ENCODE data around the gene MALAT1. TPM values are rescaled to one million over a fixed set of nuclear protein-coding genes. Genes with fewer than 3 reads are reported as not detected.

MALAT1 gene
- total RNA-seq, 4 donors from 2014 or later = 2,194 to 20,520 (median 8,164) TPM

DNA sequence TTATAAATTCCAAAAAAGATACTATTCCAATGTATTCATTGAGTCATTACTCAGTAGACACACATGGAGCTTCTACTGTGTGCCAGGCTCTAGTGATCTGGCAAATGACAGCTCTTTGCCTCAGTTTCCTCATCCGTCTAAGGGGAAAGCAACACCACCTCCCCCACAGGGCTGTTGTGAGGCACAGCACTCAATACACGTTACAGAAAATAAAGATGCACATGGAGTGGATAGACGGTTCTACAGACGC lies 6.5 kb upstream of the MALAT1 start:
- H3K27me3 ChIP-seq = no peaks in the 10 kb centered on the region
- no peak overlapping the region for H3K4me3 ChIP-seq
- 7% methylated on average over 3 of the region's 4 CpGs; no CpG with 5 or more reads in 1 of the 2 donors for WGBS, 2 donors (ENCODE audit: low coverage in 1 of 2)
- TF ChIP-seq, protein P1, sequence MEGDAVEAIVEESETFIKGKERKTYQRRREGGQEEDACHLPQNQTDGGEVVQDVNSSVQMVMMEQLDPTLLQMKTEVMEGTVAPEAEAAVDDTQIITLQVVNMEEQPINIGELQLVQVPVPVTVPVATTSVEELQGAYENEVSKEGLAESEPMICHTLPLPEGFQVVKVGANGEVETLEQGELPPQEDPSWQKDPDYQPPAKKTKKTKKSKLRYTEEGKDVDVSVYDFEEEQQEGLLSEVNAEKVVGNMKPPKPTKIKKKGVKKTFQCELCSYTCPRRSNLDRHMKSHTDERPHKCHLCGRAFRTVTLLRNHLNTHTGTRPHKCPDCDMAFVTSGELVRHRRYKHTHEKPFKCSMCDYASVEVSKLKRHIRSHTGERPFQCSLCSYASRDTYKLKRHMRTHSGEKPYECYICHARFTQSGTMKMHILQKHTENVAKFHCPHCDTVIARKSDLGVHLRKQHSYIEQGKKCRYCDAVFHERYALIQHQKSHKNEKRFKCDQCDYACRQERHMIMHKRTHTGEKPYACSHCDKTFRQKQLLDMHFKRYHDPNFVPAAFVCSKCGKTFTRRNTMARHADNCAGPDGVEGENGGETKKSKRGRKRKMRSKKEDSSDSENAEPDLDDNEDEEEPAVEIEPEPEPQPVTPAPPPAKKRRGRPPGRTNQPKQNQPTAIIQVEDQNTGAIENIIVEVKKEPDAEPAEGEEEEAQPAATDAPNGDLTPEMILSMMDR (IDR thresholded peaks at IDR 0.05) = no peak
- no peak for TF ChIP-seq POLR2A (IDR thresholded peaks at IDR 0.05)
- no peak for TF ChIP-seq POLR2AphosphoS5 (IDR thresholded peaks at IDR 0.05)
- no peak for TF ChIP-seq EP300 (IDR thresholded peaks at IDR 0.05)
- H3K4me1 ChIP-seq = peaks cover 47 to 96% (median 80%) of the 10 kb centered on the region in 3 donors
- H3K9me3 ChIP-seq = no peaks in the 10 kb centered on the region
- H3K36me3 ChIP-seq = no peaks in the 10 kb centered on the region
- peak overlapping the region; percentile 96 to 99 (median 98) for H3K27ac ChIP-seq
- ATAC-seq = no peak

DNA sequence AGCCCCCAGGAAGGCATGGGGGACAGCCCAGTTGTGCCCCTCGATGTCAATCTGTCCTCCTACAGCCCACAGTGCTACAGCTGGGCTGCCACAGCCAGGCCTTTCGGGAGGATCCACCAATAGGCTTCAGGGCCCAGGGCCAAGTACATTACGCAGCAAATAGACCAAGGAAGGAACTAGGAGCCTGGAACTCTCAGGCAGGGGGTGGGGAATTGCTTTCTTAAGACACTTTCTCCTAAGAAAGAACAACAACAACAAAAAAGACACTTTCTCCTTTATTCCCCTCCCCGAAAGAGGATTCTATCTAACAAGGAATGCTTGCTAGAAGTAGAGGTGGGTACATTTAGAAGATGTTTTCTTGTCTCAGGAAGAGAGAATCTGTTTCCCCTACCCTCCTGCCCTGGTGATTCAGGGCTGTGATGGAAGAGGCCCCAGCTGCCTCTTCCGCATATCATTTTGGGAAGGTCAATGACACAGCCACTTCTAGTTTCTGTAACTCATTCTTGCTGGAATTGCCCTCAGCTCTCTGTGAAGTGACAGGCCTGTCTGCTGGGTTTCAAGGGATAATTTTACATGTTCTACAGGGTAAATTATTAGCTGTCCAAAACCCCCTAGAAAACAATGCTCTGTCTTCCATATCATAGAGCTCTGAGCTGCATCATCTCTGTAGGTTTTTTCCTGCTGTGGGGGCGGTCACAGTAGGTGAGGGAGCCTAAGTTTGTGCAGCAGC lies 6.0 kb upstream of the MALAT1 start:
- Histone ChIP-seq H3K4me3 (peak overlapping the region in 1 of 2 donors; percentile 21), H3K27ac (peak overlapping the region; percentile 96 to 99 (median 98)), H3K9me3 (no peaks in the 10 kb centered on the region), H3K27me3 (no peaks in the 10 kb centered on the region), H3K4me1 (peaks cover 47 to 94% (median 79%) of the 10 kb centered on the region in 3 donors), H3K36me3 (no peaks in the 10 kb centered on the region)
- TF ChIP-seq POLR2A (IDR thresholded peaks at IDR 0.05) (peak; percentile 27 to 52), POLR2AphosphoS5 (IDR thresholded peaks at IDR 0.05) (peak; percentile 95), EP300 (IDR thresholded peaks at IDR 0.05) (no peak)
- TF ChIP-seq, protein P1 (IDR thresholded peaks at IDR 0.05) = no peak
- ATAC-seq = peak; percentile 44
- 14 to 17% methylated on average over 3 to 4 of the region's 6 CpGs for WGBS, 2 donors (ENCODE audit: low coverage in 1 of 2)

DNA sequence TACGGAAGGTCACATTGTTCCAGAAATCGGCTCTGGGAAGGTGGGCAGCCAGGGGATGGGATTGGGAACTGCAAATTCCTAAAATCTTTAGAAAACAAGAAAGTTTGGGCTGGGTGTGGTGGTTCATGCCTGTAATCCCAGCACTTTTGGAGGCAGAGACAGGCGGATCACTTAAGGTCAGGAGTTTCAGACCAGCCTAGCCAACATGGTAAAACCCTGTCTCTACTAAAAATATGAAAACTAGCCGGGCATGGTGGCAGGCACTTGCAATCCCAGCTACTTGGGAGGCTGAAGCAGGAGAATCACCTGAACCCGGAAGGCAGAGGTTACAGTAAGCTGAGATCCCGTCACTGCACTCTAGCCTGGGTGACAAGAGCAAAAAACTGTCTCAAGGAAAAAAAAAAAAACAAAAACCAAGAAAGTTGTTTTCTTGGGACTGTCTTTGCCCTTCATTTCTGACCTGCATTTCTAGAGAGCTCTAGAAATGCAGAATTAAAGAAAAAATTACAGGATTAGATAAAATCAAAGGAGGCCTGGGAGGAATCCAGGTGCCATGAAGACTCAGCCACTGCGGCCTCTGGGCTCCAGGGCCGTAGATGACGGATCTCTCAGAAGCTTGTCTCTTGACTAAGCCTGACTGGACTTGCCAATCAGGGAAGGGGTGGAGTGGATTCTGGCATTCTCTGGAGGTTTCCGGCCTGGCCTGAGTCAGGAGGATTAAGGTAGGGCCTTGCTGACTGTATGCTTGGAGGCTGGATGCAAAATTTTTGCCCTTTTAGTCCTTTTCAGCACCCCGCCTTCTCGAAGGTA lies 5.3 kb upstream of the MALAT1 start:
- peaks cover 40 to 86% (median 71%) of the 10 kb centered on the region in 3 donors for H3K4me1 ChIP-seq
- 10 to 33% methylated on average over 4 to 10 of the region's 12 CpGs for WGBS, 2 donors (ENCODE audit: low coverage in 1 of 2)
- ATAC-seq = peak; percentile 27

DNA sequence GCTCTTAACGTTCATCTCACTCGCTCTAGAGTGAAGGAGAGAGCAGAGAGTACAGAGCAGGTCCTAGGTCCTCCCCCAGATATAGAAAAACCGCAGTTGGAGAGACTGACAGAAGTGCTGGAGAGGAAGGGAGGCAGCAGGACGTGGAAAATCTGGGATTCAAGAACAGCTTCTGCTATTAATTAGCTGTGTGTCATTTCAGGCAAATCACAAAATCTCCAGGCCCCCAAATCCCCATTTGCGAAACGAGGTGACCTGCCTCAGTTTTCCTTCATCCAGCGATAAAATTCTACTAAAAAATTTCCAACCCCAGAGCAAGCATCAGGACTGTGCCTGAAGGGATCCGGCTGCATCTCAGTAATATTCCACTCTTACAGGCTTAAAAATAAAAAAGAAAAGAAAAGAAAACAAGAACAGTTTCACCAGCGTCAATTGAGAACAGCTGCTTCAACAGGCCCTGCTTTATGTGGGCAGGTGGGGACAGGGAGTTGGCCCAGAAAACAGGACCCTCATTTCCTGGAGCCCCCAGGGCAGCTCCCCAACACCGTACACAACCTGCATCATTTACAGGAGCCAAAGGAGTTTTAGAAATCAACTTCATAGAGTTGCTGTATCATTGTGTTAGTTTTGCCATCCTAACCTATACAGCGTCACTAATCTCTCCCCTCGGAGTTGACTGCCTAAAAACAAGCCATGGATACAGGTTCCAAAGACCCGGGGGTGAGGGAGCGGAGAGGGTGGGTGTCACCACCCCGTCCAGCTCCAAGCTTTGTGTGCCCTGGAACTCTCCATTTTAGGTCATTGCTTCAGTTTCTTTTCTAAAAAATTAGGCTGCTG lies 2.3 kb upstream of the MALAT1 start:
- H3K4me1 ChIP-seq = peaks cover 15 to 56% (median 42%) of the 10 kb centered on the region in 3 donors
- no peak for ATAC-seq
- peaks cover 0 to 3% of the 10 kb centered on the region in 2 donors for H3K36me3 ChIP-seq
- H3K27ac ChIP-seq = peak overlapping the region; percentile 96 to 99 (median 98)
- H3K9me3 ChIP-seq = no peaks in the 10 kb centered on the region
- no peak for TF ChIP-seq POLR2AphosphoS5 (IDR thresholded peaks at IDR 0.05)
- peak in 1 of 2 donors; percentile 17 for TF ChIP-seq POLR2A (IDR thresholded peaks at IDR 0.05)
- peak overlapping the region; percentile 27 to 74 for H3K4me3 ChIP-seq
- 6 to 12% methylated on average over 6 to 15 of the region's 15 CpGs for WGBS, 2 donors (ENCODE audit: low coverage in 1 of 2)
- H3K27me3 ChIP-seq = no peaks in the 10 kb centered on the region

More for the DNA sequence above, 5.3 kb upstream of the MALAT1 start:
- Histone ChIP-seq H3K27ac (peak overlapping the region; percentile 96 to 99 (median 98)), H3K27me3 (no peaks in the 10 kb centered on the region), H3K36me3 (no peaks in the 10 kb centered on the region), H3K4me3 (peak overlapping the region in 1 of 2 donors; percentile 11), H3K9me3 (no peaks in the 10 kb centered on the region)
- TF ChIP-seq EP300 (IDR thresholded peaks at IDR 0.05) (no peak), POLR2A (IDR thresholded peaks at IDR 0.05) (peak; percentile 34 to 76), POLR2AphosphoS5 (IDR thresholded peaks at IDR 0.05) (peak; percentile 98)
- TF ChIP-seq, protein P1 (IDR thresholded peaks at IDR 0.05) = no peak
